ENCODE results near the gene CDR2.
"Not testable (repeated sequence)": the region's sequence is repeated elsewhere in the genome, so short reads cannot be mapped to it uniquely, and the experiment has no call there.

The CDR2 gene

GRCh38 chr16:22374311-22375116 is at the start of gene CDR2:
CDR2 (minus strand) TSS chr16:22374619; CDS start chr16:22374309, 310 bp downstream.
- DNase-seq (ENCODE audit: low spot score) = peak; percentile 99
- Histone ChIP-seq H3K4me3 (peak within 1 kb of the TSS; percentile 91), H3K27ac (peak within 1 kb of the TSS; percentile 88 to 90)
- TF ChIP-seq CTCF (IDR thresholded peaks at IDR 0.05) = no peak

- no peak for DNase-seq (ENCODE audit: low spot score)
- peak overlapping the region; percentile 41 for H3K4me3 ChIP-seq
- TF ChIP-seq CTCF (IDR thresholded peaks at IDR 0.05) = no peak
- peak overlapping the region; percentile 62 to 88 for H3K27ac ChIP-seq
Measured at GRCh38 chr16:22423716-22424115, 49.3 kb upstream of the CDR2 start.

GRCh38 chr16:22421136-22421535 is 46.7 kb upstream of the CDR2 start:
- Histone ChIP-seq H3K27ac (no peak overlapping the region), H3K4me3 (no peak overlapping the region)
- no peak for DNase-seq (ENCODE audit: low spot score)
- no peak for TF ChIP-seq CTCF (IDR thresholded peaks at IDR 0.05)

- no peak overlapping the region for H3K27ac ChIP-seq
- H3K4me3 ChIP-seq = no peak overlapping the region
- TF ChIP-seq CTCF (IDR thresholded peaks at IDR 0.05) = no peak
- no peak for DNase-seq (ENCODE audit: low spot score)
Measured at GRCh38 chr16:22420606-22421135, 46.3 kb upstream of the CDR2 start.

- Histone ChIP-seq H3K4me3 (no peak overlapping the region), H3K27ac (no peak overlapping the region)
- TF ChIP-seq CTCF (IDR thresholded peaks at IDR 0.05) = no peak
- DNase-seq (ENCODE audit: low spot score) = no peak
Measured at GRCh38 chr16:22419908-22420307, 45.5 kb upstream of the CDR2 start.

- Histone ChIP-seq H3K27ac (no peak overlapping the region), H3K4me3 (no peak overlapping the region)
- no peak for TF ChIP-seq CTCF (IDR thresholded peaks at IDR 0.05)
- no peak for DNase-seq (ENCODE audit: low spot score)
Measured at GRCh38 chr16:22418826-22419225, 44.4 kb upstream of the CDR2 start.

GRCh38 chr16:22417798-22418197 is 43.4 kb upstream of the CDR2 start:
- DNase-seq (ENCODE audit: low spot score); H3K27ac ChIP-seq; H3K4me3 ChIP-seq: not testable (repeated sequence)

Measured in coronary artery (tissue), 2 donors.